Liver (tissue), 3 donors: ENCODE measurements around the gene IFT52.

ENCODE experiments used
- CTCF ChIP-seq: fragments of 150-350 bp; IDR thresholded peaks from 2 replicates; pipeline ENCODE4 v1.5.1; 2017; ENCODE audit warnings: improper control_type of control experiment, low read depth, low read length; ENCODE audit not compliant: missing input control
- MAX ChIP-seq: IDR thresholded peaks from 2 replicates; pipeline ENCODE4 v1.6.1; 2016; ENCODE audit warnings: antibody characterized with exemption
- TAF1 ChIP-seq: conservative IDR thresholded peaks from 2 replicates; pipeline ENCODE4 v1.6.1; 2016; ENCODE audit warnings: antibody characterized with exemption, mild to moderate bottlenecking
- YY1 ChIP-seq: IDR thresholded peaks from 2 replicates; pipeline ENCODE4 v1.6.1; 2016; ENCODE audit warnings: antibody characterized with exemption, mild to moderate bottlenecking
- TF ChIP-seq, protein P1 (sequence below): IDR thresholded peaks from 2 replicates; pipeline ENCODE4 v1.6.1; 2016; ENCODE audit warnings: antibody characterized with exemption, mild to moderate bottlenecking
- donor health status: healthy.
- donor health status: healthy.

- TF ChIP-seq CTCF (no peak), MAX (no peak), YY1 (no peak), TAF1 (no peak)
- TF ChIP-seq, protein P1, sequence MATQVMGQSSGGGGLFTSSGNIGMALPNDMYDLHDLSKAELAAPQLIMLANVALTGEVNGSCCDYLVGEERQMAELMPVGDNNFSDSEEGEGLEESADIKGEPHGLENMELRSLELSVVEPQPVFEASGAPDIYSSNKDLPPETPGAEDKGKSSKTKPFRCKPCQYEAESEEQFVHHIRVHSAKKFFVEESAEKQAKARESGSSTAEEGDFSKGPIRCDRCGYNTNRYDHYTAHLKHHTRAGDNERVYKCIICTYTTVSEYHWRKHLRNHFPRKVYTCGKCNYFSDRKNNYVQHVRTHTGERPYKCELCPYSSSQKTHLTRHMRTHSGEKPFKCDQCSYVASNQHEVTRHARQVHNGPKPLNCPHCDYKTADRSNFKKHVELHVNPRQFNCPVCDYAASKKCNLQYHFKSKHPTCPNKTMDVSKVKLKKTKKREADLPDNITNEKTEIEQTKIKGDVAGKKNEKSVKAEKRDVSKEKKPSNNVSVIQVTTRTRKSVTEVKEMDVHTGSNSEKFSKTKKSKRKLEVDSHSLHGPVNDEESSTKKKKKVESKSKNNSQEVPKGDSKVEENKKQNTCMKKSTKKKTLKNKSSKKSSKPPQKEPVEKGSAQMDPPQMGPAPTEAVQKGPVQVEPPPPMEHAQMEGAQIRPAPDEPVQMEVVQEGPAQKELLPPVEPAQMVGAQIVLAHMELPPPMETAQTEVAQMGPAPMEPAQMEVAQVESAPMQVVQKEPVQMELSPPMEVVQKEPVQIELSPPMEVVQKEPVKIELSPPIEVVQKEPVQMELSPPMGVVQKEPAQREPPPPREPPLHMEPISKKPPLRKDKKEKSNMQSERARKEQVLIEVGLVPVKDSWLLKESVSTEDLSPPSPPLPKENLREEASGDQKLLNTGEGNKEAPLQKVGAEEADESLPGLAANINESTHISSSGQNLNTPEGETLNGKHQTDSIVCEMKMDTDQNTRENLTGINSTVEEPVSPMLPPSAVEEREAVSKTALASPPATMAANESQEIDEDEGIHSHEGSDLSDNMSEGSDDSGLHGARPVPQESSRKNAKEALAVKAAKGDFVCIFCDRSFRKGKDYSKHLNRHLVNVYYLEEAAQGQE, result no peak
Measured at GRCh38 chr20:43636429-43636828, 45.7 kb downstream of the IFT52 start.
